ENCODE measurements around the gene DRG2. TPM values are rescaled to one million over a fixed set of nuclear protein-coding genes. Genes with fewer than 3 reads are reported as not detected.
A peak's percentile ranks its signal among the peaks of the same experiment; 100 is the strongest.

The DRG2 gene
- total RNA-seq, 1 donor from 2014 or later = 29.8 TPM

- ATAC-seq = no peak
- DNase-seq (ENCODE audit: low spot score) = no peak
- intact Hi-C loops (cut with DNase I) = no loop called here
Observed at GRCh38 chr17:18138065-18138749, 50.5 kb downstream of the DRG2 start.

DNA sequence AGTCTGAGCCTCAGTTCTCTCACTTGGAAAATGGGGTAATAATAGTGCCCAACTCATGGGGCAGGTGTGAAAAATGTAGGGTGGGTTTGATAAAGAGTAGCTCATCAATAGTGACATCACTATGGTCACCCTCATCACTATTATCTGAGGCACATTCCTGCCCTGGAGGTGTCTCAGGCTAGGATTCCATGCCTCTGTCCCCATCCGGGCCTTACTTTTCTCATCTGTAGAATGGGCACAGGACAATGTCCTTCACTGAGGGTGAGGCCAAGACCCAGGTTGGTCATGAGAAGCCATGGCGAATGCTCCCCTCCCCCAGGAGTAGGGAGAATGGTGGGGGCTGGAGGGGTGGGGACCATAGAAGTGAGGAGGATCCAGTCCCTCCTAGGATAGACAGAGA, 51.3 kb downstream of the DRG2 start:
- intact Hi-C loops (cut with DNase I) = no loop called here
- DNase-seq (ENCODE audit: low spot score) (no peak), ATAC-seq (no peak)

DNA sequence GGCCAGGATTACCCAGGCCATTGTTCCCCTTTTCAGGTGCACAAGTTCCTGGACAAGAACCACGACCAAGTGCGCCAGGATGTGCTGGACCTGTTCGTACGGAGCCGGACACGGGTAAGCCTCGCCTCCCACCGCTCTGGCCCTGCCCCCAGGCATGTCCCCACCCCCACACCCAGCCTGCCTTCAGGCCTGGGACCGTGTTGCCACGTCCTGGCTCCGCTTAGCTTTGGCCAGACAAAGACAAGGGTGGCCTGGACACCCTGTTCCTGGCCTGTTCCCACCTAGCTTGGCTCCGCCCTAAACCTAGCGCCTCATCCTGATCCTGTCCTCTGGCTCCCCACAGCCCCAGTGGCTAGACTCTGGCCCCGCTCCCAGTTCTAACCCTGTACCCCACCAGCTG, 51.8 kb downstream of the DRG2 start:
- peak; percentile 29 for ATAC-seq

GRCh38 chr17:18139949-18140348, 52.2 kb downstream of the DRG2 start:
- intact Hi-C loops (cut with DNase I) = no loop called here
- ATAC-seq (peak; percentile 39), DNase-seq (ENCODE audit: low spot score) (no peak)

More for the DNA sequence above, 51.8 kb downstream of the DRG2 start:
- no peak for DNase-seq (ENCODE audit: low spot score)
- intact Hi-C loops (cut with DNase I) = no loop called here

- ATAC-seq (peak; percentile 3), DNase-seq (ENCODE audit: low spot score) (no peak)
- intact Hi-C loops (cut with DNase I) = no loop called here
Observed at GRCh38 chr17:18140648-18141047, 52.9 kb downstream of the DRG2 start.

GRCh38 chr17:18141210-18141803, 53.6 kb downstream of the DRG2 start:
- intact Hi-C loops (cut with DNase I) = no loop called here
- no peak for DNase-seq (ENCODE audit: low spot score)
- peak; percentile 34 for ATAC-seq

GRCh38 chr17:18142417-18142816, 54.7 kb downstream of the DRG2 start:
- intact Hi-C loops (cut with DNase I) = no loop called here
- no peak for ATAC-seq
- DNase-seq (ENCODE audit: low spot score) = no peak

- ATAC-seq (no peak), DNase-seq (ENCODE audit: low spot score) (no peak)
- intact Hi-C loops (cut with DNase I) = no loop called here
Observed at GRCh38 chr17:18143044-18143936, 55.5 kb downstream of the DRG2 start.

GRCh38 chr17:18144261-18144660, 56.5 kb downstream of the DRG2 start:
- no peak for DNase-seq (ENCODE audit: low spot score)
- ATAC-seq = no peak
- intact Hi-C loops (cut with DNase I) = no loop called here

DNA sequence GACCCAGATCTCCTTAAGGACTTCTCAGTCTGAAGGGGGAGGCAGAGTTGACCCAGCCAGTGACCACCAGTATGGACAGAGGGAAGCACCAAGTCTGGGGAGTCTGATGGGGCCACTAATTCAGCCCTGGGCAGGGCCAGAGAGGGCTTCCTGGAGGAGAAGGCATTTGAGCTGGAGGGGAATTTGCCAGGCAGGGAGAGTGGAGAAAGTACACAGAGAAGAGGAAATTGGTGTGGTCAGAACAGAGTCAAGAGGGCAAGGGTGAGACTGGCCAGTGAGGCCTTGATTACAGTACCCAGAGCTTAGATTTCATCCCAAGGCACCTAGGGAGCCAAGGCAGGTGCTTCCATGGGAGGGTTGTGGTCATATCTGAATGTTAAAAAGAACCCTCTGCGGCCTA, 57.1 kb downstream of the DRG2 start:
- no peak for DNase-seq (ENCODE audit: low spot score)
- intact Hi-C loops (cut with DNase I) = no loop called here
- ATAC-seq = no peak

DNA sequence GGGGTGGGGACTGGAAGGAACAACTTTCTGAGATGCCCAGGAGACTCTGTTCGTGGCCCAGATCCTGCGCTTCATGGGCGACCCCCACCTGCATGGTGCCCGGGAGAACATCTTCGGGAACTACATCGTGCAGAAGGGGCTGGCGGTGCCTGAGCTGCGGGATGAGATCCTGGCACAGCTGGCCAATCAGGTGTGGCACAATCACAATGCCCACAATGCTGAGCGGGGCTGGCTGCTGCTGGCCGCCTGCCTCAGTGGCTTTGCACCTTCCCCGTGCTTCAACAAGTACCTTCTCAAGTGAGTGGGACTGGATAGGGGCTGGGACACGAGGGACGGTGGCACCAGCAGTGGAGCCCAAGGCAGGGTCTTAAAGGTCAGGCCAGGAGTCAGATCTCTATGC, 58.1 kb downstream of the DRG2 start:
- intact Hi-C loops (cut with DNase I) = no loop called here
- ATAC-seq (no peak), DNase-seq (ENCODE audit: low spot score) (no peak)

GRCh38 chr17:18146259-18146658, 58.5 kb downstream of the DRG2 start:
- no peak for DNase-seq (ENCODE audit: low spot score)
- intact Hi-C loops (cut with DNase I) = no loop called here
- no peak for ATAC-seq

GRCh38 chr17:18146980-18147379, 59.2 kb downstream of the DRG2 start:
- intact Hi-C loops (cut with DNase I) = no loop called here
- ATAC-seq (no peak), DNase-seq (ENCODE audit: low spot score) (no peak)

DNA sequence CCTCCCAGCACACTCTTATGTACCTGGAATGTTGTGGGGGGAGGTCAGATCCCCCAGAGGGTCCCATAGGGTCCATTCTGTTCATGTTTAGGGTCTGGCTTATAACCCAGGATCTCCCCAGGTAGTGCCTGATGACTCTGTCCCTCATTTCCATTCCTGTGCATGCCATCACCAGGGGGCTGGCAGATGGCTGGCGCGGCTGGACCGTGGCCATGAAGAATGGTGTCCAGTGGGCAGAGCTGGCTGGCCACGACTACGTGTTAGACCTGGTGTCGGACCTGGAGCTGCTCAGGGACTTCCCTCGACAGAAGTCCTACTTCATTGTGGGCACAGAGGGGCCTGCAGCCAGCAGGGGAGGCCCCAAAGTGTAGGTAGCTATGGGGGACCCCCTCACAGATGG, 60.8 kb downstream of the DRG2 start:
- intact Hi-C loops (cut with DNase I) = no loop called here
- DNase-seq (ENCODE audit: low spot score) = no peak
- ATAC-seq = no peak

DNA sequence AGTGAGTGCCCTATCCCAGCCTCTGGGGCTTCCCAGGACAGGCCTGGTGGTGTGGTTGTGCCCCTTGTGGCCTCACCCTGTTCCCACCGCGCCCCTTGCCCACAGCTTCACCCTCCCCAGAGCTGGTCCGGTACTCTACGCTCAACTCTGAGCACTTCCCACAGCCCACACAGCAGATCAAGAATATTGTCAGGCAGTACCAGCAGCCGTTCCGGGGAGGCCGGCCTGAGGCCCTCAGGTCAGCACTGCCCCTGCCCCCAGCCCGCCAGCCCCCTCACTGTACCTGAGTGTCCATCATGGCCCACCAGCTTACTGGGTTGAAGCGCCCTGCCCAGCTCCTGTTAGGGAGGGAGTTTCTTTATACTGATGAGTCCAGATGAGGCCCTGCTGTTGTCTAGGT, 63.5 kb downstream of the DRG2 start:
- intact Hi-C loops (cut with DNase I) = no loop called here
- no peak for ATAC-seq
- no peak for DNase-seq (ENCODE audit: low spot score)

DNA sequence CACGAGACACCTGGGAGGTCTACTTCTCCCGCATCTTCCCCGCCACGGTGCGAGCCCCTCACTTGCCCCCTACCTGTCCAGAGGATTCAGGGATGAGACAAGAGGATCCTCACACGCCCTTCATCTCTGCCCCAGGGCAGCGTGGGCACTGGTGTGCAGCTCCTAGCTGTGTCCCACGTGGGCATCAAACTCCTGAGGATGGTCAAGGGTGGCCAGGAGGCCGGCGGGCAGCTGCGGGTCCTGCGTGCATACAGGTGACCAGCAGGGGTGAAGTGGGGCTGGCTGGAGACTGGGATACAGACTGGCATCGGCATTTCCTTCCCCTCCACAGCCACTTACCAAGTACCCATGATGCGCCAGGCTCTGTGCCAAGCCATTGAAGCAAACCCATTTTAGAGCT, 67.4 kb downstream of the DRG2 start:
- DNase-seq (ENCODE audit: low spot score) = no peak
- intact Hi-C loops (cut with DNase I) = no loop called here
- no peak for ATAC-seq

- intact Hi-C loops (cut with DNase I) = no loop called here
- no peak for ATAC-seq
Observed at GRCh38 chr17:18156171-18156975, 68.6 kb downstream of the DRG2 start.

DNA sequence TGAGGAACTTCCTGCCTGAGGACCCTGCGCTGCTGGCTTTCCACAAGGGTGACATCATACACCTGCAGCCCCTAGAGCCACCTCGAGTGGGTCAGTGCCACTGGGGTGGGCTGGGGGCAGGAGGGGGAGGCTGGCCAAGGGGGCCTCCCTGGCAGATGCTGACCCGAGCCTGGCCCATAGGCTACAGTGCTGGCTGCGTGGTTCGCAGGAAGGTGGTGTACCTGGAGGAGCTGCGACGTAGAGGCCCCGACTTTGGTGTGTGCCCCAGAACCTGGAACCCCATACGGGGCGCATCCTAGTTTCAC, 69.2 kb downstream of the DRG2 start:
- intact Hi-C loops (cut with DNase I) = no loop called here
- DNase-seq (ENCODE audit: low spot score) (no peak), ATAC-seq (no peak)

More at GRCh38 chr17:18156171-18156975, 68.6 kb downstream of the DRG2 start:
- no peak for DNase-seq (ENCODE audit: low spot score)

Measured in sciatic nerve (tissue), 2 donors.